ENCODE measurements around the gene ILKAP. TPM values are rescaled to one million over a fixed set of nuclear protein-coding genes. Genes with fewer than 3 reads are reported as not detected.

ILKAP gene
- total and polyA plus RNA-seq, 2 of the 4 experiments (the other 2 are of a cell fraction), result 13.3 to 44.2 TPM

GRCh38 chr2:238235331-238235732, 31.8 kb upstream of the ILKAP start:
- no peak overlapping the region for H3K18ac ChIP-seq (ENCODE audit: low read depth, low read length)
- H4K8ac ChIP-seq (ENCODE audit: low read depth in 2 of 2, low read length in 2 of 2), result no peak overlapping the region
- 0 out of 2 replicates have a peak, but pooled peaks cover 2% of the 10 kb centered on the region for H3K9me3 ChIP-seq (ENCODE audit: control insufficient read depth, insufficient read depth, low read length)
- no peaks in the 10 kb centered on the region for H3K36me3 ChIP-seq (ENCODE audit: control insufficient read depth, insufficient read depth, low read length)
- no peak overlapping the region for H2BK20ac ChIP-seq (ENCODE audit: low read depth, low read length)
- ChIA-PET POLR2A (ENCODE audit: unreplicated experiment) (no interaction called here), CTCF (no interaction called here)
- H3K4ac ChIP-seq (ENCODE audit: low read depth, low read length), result no peak overlapping the region
- no peak overlapping the region for H3K56ac ChIP-seq (ENCODE audit: extremely low read depth, insufficient read depth, low read length)
- in situ Hi-C loops (cut with MboI; ENCODE audit: low sequenced_read_pairs) (no loop called here), dilution Hi-C loops (cut with HindIII; ENCODE audit: low sequenced_read_pairs, unreplicated experiment) (no loop called here), intact Hi-C loops (cut with micrococcal nuclease) (no loop called here)
- TF ChIP-seq SMC3 (IDR thresholded peaks at IDR 0.05; ENCODE audit: low read depth, low read length) (no peak), BHLHE40 (IDR thresholded peaks at IDR 0.05; ENCODE audit: low read depth, low read length) (no peak), CEBPB (IDR thresholded peaks at IDR 0.05; ENCODE audit: low read depth, low read length) (0 out of 2 replicates have a peak, but pooled peaks have one; percentile 9), POLR2A (IDR thresholded peaks at IDR 0.05; ENCODE audit: low read depth, low read length) (no peak), FOS (IDR thresholded peaks at IDR 0.05; ENCODE audit: low read depth, low read length) (0 out of 2 replicates have a peak, but pooled peaks have one; percentile 38)
- H3K14ac ChIP-seq (replicated peaks; ENCODE audit: low read depth, low read length), result no peak overlapping the region; the same call in 1 of the 2 replicates
- no peak overlapping the region for H3K4me3 ChIP-seq (ENCODE audit: insufficient read depth, low read depth, low read length)
- H2AFZ ChIP-seq (replicated peaks; ENCODE audit: low read length, poor library complexity), result peak overlapping the region; percentile 58
- 85% methylated on average over 11 of the region's 11 CpGs; no CpG with 5 or more reads in 1 of the 2 experiments for WGBS, 2 experiments (ENCODE audit: extremely low coverage in 2 of 2, insufficient read length in 1 of 2)
- DNase-seq (peak; percentile 35), ATAC-seq (ENCODE audit: low read depth) (no peak)
- H3K9ac ChIP-seq (ENCODE audit: low read depth, low read length), result no peak overlapping the region
- peaks cover 22% of the 10 kb centered on the region for H3K27me3 ChIP-seq (ENCODE audit: control insufficient read depth, insufficient read depth, low read length)
- BruUV-seq (replicated peaks), result no TSS peak
- H2AK9ac ChIP-seq (replicated peaks; ENCODE audit: low read depth, low read length, poor library complexity), result peak overlapping the region; percentile 78
- H3K4me2 ChIP-seq (ENCODE audit: low read depth, low read length), result no peak overlapping the region
- H3K23ac ChIP-seq (ENCODE audit: low read depth, low read length), result peak overlapping the region; percentile 40; the same call in 1 of the 2 replicates
- no peaks in the 10 kb centered on the region for H4K20me1 ChIP-seq (ENCODE audit: insufficient read depth, low read length)
- no peak overlapping the region for H4K5ac ChIP-seq (ENCODE audit: low read depth, low read length)
- no peak overlapping the region for H2BK15ac ChIP-seq (ENCODE audit: low read depth, low read length)
- H4K91ac ChIP-seq (ENCODE audit: insufficient read depth, low read depth, low read length), result peak overlapping the region; percentile 12; the same call in 1 of the 2 replicates
- no peak overlapping the region for H2BK5ac ChIP-seq (ENCODE audit: low read depth, low read length, poor library complexity, severe bottlenecking)
- no peak overlapping the region for H2BK120ac ChIP-seq (ENCODE audit: low read depth, low read length)
- H3K79me1 ChIP-seq (ENCODE audit: low read depth in 1 of 2, low read length in 2 of 2), result peaks cover 0 to 2% of the 10 kb centered on the region in 2 experiments; a peak in 1 of 4 replicates
- H3K9me1 ChIP-seq (ENCODE audit: insufficient read depth, low read length), result no peaks in the 10 kb centered on the region
- H3K27ac ChIP-seq (ENCODE audit: insufficient read depth, low read length), result no peak overlapping the region
- peak overlapping the region; percentile 24 for H2AK5ac ChIP-seq (ENCODE audit: low read depth, low read length)
- peaks cover 4% of the 10 kb centered on the region; the same call in 1 of the 2 replicates for H3K4me1 ChIP-seq (ENCODE audit: control insufficient read depth, insufficient read depth, low read length)
